ENCODE results near the gene SH3BP5. TPM values are rescaled to one million over a fixed set of nuclear protein-coding genes. Genes with fewer than 3 reads are reported as not detected.

The SH3BP5 gene
- polyA plus RNA-seq, 1 of the 3 experiments (the other 2 are of a cell fraction) = 29.5 TPM

DNA sequence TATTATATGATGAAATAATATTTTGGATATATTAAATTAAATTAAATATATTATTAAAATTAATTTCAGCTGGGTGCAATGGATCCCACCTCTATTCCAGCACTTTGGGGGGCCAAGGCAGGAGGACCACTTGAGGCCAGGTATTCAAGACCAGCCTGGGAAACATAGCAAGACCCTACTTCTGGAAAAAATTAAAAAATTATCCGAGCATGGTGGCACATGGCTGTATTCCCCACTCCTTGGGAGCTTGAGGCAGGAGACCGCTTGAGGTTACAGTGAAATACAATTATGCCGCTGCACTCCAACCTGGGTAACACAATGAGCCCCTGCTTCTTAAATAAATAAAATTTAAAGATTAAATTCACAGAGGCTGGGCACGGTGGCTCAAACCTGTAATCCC lies 61.4 kb downstream of the SH3BP5 start:
- H3K4me3 ChIP-seq (ENCODE audit: low read depth in 2 of 2, low read length in 1 of 2) = no peak overlapping the region
- WGBS (ENCODE audit: low lambda C conversion rate) = 90% methylated on average over 4 of the region's 4 CpGs
- TF ChIP-seq RFX5 (IDR thresholded peaks at IDR 0.05; ENCODE audit: low read length) (no peak), ELF1 (IDR thresholded peaks at IDR 0.05) (no peak)
- TF ChIP-seq, protein P1, sequence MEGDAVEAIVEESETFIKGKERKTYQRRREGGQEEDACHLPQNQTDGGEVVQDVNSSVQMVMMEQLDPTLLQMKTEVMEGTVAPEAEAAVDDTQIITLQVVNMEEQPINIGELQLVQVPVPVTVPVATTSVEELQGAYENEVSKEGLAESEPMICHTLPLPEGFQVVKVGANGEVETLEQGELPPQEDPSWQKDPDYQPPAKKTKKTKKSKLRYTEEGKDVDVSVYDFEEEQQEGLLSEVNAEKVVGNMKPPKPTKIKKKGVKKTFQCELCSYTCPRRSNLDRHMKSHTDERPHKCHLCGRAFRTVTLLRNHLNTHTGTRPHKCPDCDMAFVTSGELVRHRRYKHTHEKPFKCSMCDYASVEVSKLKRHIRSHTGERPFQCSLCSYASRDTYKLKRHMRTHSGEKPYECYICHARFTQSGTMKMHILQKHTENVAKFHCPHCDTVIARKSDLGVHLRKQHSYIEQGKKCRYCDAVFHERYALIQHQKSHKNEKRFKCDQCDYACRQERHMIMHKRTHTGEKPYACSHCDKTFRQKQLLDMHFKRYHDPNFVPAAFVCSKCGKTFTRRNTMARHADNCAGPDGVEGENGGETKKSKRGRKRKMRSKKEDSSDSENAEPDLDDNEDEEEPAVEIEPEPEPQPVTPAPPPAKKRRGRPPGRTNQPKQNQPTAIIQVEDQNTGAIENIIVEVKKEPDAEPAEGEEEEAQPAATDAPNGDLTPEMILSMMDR (IDR thresholded peaks at IDR 0.05) = no peak
- TF ChIP-seq, protein P2, sequence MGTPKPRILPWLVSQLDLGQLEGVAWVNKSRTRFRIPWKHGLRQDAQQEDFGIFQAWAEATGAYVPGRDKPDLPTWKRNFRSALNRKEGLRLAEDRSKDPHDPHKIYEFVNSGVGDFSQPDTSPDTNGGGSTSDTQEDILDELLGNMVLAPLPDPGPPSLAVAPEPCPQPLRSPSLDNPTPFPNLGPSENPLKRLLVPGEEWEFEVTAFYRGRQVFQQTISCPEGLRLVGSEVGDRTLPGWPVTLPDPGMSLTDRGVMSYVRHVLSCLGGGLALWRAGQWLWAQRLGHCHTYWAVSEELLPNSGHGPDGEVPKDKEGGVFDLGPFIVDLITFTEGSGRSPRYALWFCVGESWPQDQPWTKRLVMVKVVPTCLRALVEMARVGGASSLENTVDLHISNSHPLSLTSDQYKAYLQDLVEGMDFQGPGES (IDR thresholded peaks at IDR 0.05; ENCODE audit: low read depth, low read length) = no peak
- POLR2A ChIA-PET = no interaction called here
- H4K20me1 ChIP-seq (ENCODE audit: insufficient read depth) = no peaks in the 10 kb centered on the region
- H3K27ac ChIP-seq (ENCODE audit: low read depth in 2 of 2, low read length in 1 of 2) = no peak overlapping the region
- H3K9ac ChIP-seq = no peak overlapping the region
- no peak overlapping the region for H2AFZ ChIP-seq (ENCODE audit: low read depth)
- H3K9me3 ChIP-seq = no peaks in the 10 kb centered on the region
- H3K36me3 ChIP-seq (replicated peaks in 1 of 2; ENCODE audit: control insufficient read depth in 1 of 2, insufficient read depth in 2 of 2, low read length in 1 of 2) = no peaks in the 10 kb centered on the region
- H3K4me1 ChIP-seq (ENCODE audit: control insufficient read depth in 1 of 2, insufficient read depth in 2 of 2, low read depth in 1 of 2, low read length in 1 of 2) = peaks cover 0 to 20% of the 10 kb centered on the region in 2 experiments; a peak in 3 of 4 replicates
- no peaks in the 10 kb centered on the region for H3K9me2 ChIP-seq
- H3K4me2 ChIP-seq = no peak overlapping the region
- CTCF ChIA-PET = interaction anchor here (1.1 to 4.7 kb wide), 6 partner anchors 8 to 286 kb away, joined by 3 to 59 read pairs (median 4); partner anchors contain the start of gene SH3BP5
- no peaks in the 10 kb centered on the region for H3K27me3 ChIP-seq (ENCODE audit: insufficient read depth)
- peaks cover 7% of the 10 kb centered on the region for H3F3A ChIP-seq (replicated peaks; ENCODE audit: insufficient read depth)
- no peak for DNase-seq
- H3K79me2 ChIP-seq (ENCODE audit: insufficient read depth) = no peaks in the 10 kb centered on the region

DNA sequence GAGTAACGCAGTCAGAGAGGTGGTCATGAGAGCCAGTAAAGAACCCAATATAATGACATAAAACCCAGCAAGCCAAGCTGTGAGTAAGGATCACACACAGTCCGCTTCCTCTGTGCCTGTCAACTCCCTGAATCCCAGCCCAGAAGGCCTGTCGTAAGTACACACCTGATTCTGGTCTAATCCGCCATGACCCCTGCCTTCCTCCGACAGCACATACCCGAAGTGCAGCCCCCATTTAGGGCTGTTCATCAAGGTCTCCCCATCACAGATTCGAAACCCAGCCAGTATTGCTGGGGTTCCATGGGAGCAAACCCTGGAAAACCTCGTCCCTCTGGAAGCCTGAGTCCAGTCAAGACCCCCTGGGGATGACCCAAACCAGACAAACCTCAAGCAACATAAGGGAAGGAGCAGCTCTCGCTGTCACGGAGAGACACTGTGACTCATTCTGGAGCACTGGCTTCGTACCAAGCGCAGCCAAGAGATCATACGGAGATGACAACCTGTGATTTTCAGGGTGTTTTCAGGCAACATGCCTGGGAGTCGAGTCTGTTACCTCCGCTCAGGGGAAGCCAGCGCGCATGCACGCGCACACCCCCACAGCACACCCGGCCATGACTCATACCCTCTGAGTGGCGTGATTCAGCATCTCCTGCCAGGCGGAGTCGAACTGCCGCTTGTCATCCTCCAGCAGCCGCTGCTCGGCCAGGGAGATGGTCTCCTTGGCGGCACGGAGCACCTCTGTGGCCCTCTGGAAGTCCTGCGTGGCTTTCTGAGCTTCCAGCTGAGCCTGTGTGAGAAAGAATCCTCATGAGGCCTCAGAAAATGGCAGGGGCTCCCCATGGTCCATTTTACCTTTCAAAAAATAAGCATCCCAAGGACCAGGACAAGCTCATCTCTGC lies 63.0 kb downstream of the SH3BP5 start:
- no peaks in the 10 kb centered on the region for H3K36me3 ChIP-seq (replicated peaks in 1 of 2; ENCODE audit: control insufficient read depth in 1 of 2, insufficient read depth in 2 of 2, low read length in 1 of 2)
- no peak overlapping the region for H2AFZ ChIP-seq (ENCODE audit: low read depth)
- CTCF ChIA-PET = interaction anchor here (0.6 to 8.0 kb wide), 16 partner anchors 9 to 288 kb away, joined by 3 to 85 read pairs (median 6); partner anchors contain the start of gene SH3BP5
- DNase-seq = peak; percentile 36
- H3K27ac ChIP-seq (ENCODE audit: low read depth in 2 of 2, low read length in 1 of 2) = peak overlapping the region; percentile 44 to 88; a peak in 3 of 4 replicates
- H3K9ac ChIP-seq = peak overlapping the region; percentile 52
- no peak overlapping the region; a peak in 1 of 4 replicates for H3K4me3 ChIP-seq (ENCODE audit: low read depth in 2 of 2, low read length in 1 of 2)
- 46% methylated on average over 14 of the region's 29 CpGs for WGBS (ENCODE audit: low lambda C conversion rate)
- H3F3A ChIP-seq (replicated peaks; ENCODE audit: insufficient read depth) = peaks cover 11% of the 10 kb centered on the region
- H3K9me3 ChIP-seq = no peaks in the 10 kb centered on the region
- H3K4me2 ChIP-seq = peak overlapping the region; percentile 70
- POLR2A ChIA-PET = no interaction called here
- H4K20me1 ChIP-seq (ENCODE audit: insufficient read depth) = no peaks in the 10 kb centered on the region
- H3K4me1 ChIP-seq (ENCODE audit: control insufficient read depth in 1 of 2, insufficient read depth in 2 of 2, low read depth in 1 of 2, low read length in 1 of 2) = peaks cover 0 to 20% of the 10 kb centered on the region in 2 experiments; a peak in 3 of 4 replicates
- H3K27me3 ChIP-seq (ENCODE audit: insufficient read depth) = no peaks in the 10 kb centered on the region
- no peaks in the 10 kb centered on the region for H3K9me2 ChIP-seq
- H3K79me2 ChIP-seq (ENCODE audit: insufficient read depth) = no peaks in the 10 kb centered on the region
- no peak for TF ChIP-seq TAF1 (IDR thresholded peaks at IDR 0.05; ENCODE audit: borderline replicate concordance, low read depth, low read length)
- peak; percentile 64 for TF ChIP-seq NFIC (IDR thresholded peaks at IDR 0.05; ENCODE audit: borderline replicate concordance)
- TF ChIP-seq NRF1 (IDR thresholded peaks at IDR 0.05; ENCODE audit: low read depth, low read length) = peak; percentile 74
- peak; percentile 97 for TF ChIP-seq FOSL2 (IDR thresholded peaks at IDR 0.05; ENCODE audit: borderline replicate concordance, low read depth)
- no peak for TF ChIP-seq FOXJ3 (CRISPR knock-in tag; IDR thresholded peaks at IDR 0.05)
- TF ChIP-seq, protein P2 (IDR thresholded peaks at IDR 0.05; ENCODE audit: low read depth, low read length) = no peak
- no peak for TF ChIP-seq YY1 (IDR thresholded peaks at IDR 0.05; ENCODE audit: low read depth)
- TF ChIP-seq, protein P3, sequence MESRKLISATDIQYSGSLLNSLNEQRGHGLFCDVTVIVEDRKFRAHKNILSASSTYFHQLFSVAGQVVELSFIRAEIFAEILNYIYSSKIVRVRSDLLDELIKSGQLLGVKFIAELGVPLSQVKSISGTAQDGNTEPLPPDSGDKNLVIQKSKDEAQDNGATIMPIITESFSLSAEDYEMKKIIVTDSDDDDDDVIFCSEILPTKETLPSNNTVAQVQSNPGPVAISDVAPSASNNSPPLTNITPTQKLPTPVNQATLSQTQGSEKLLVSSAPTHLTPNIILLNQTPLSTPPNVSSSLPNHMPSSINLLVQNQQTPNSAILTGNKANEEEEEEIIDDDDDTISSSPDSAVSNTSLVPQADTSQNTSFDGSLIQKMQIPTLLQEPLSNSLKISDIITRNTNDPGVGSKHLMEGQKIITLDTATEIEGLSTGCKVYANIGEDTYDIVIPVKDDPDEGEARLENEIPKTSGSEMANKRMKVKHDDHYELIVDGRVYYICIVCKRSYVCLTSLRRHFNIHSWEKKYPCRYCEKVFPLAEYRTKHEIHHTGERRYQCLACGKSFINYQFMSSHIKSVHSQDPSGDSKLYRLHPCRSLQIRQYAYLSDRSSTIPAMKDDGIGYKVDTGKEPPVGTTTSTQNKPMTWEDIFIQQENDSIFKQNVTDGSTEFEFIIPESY (IDR thresholded peaks at IDR 0.05; ENCODE audit: borderline replicate concordance, low read depth) = no peak
- TF ChIP-seq RAD21 (IDR thresholded peaks at IDR 0.05; ENCODE audit: low read length) = no peak
- TF ChIP-seq CHD2 (IDR thresholded peaks at IDR 0.05; ENCODE audit: low read length, partially characterized antibody) = no peak
- TF ChIP-seq JUND (IDR thresholded peaks at IDR 0.05) = peak; percentile 93
- no peak for TF ChIP-seq RXRA (IDR thresholded peaks at IDR 0.05; ENCODE audit: borderline replicate concordance, low read depth)
- TF ChIP-seq POLR2AphosphoS5 (IDR thresholded peaks at IDR 0.05; ENCODE audit: low read depth, low read length) = peak; percentile 51; the same call in 1 of the 2 replicates
- TF ChIP-seq, protein P4, sequence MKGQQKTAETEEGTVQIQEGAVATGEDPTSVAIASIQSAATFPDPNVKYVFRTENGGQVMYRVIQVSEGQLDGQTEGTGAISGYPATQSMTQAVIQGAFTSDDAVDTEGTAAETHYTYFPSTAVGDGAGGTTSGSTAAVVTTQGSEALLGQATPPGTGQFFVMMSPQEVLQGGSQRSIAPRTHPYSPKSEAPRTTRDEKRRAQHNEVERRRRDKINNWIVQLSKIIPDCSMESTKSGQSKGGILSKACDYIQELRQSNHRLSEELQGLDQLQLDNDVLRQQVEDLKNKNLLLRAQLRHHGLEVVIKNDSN (IDR thresholded peaks at IDR 0.05; ENCODE audit: borderline replicate concordance, low read depth) = no peak; the same call in 1 of the 2 replicates
- TF ChIP-seq EZH2phosphoT487 (IDR thresholded peaks at IDR 0.05; ENCODE audit: borderline replicate concordance, low read depth) = no peak
- TF ChIP-seq GABPA (IDR thresholded peaks at IDR 0.05; ENCODE audit: low read depth) = 0 out of 2 replicates have a peak, but pooled peaks have one; percentile 11
